SKM-1 (cell line): ENCODE data around the gene POU3F3.

ENCODE experiments used
- DNase-seq: peaks from one replicate; lab custom pipeline; 2025; ENCODE audit not compliant: unreplicated experiment; lab: John Stamatoyannopoulos, UW

The POU3F3 gene

GRCh38 chr2:104853534-104854497, at the start of gene POU3F3:
Gene POU3F3 (plus strand): TSS chr2:104854115. CDS start chr2:104855511, 1,396 bp downstream.
- DNase-seq: no peak

- no peak for DNase-seq
These were observed 49.6 kb upstream of the POU3F3 start for GRCh38 chr2:104804148-104804890.

- no peak for DNase-seq
These were observed 41.6 kb upstream of the POU3F3 start for GRCh38 chr2:104812286-104812685.

GRCh38 chr2:104816143-104816542, 37.8 kb upstream of the POU3F3 start:
- no peak for DNase-seq

GRCh38 chr2:104818264-104818663, 35.7 kb upstream of the POU3F3 start:
- no peak for DNase-seq

GRCh38 chr2:104820126-104820525, 33.8 kb upstream of the POU3F3 start:
- no peak for DNase-seq

GRCh38 chr2:104825124-104825865, 28.6 kb upstream of the POU3F3 start:
- no peak for DNase-seq

- DNase-seq: no peak
These were observed 27.9 kb upstream of the POU3F3 start for GRCh38 chr2:104826016-104826415.

GRCh38 chr2:104831742-104832141, 22.2 kb upstream of the POU3F3 start:
- DNase-seq: no peak

GRCh38 chr2:104834431-104835153, 19.3 kb upstream of the POU3F3 start:
- DNase-seq: no peak

GRCh38 chr2:104836265-104836664, 17.6 kb upstream of the POU3F3 start:
- no peak for DNase-seq

GRCh38 chr2:104836841-104837240, 17.1 kb upstream of the POU3F3 start:
- no peak for DNase-seq

GRCh38 chr2:104840156-104840555, 13.8 kb upstream of the POU3F3 start:
- DNase-seq: no peak

GRCh38 chr2:104840893-104841585, 12.9 kb upstream of the POU3F3 start:
- DNase-seq: no peak

- no peak for DNase-seq
These were observed 12.2 kb upstream of the POU3F3 start for GRCh38 chr2:104841744-104842143.

- DNase-seq: no peak
These were observed 8.9 kb upstream of the POU3F3 start for GRCh38 chr2:104844807-104845551.

GRCh38 chr2:104845552-104845931, 8.4 kb upstream of the POU3F3 start:
- DNase-seq: no peak

- DNase-seq: no peak
These were observed 7.7 kb upstream of the POU3F3 start for GRCh38 chr2:104845946-104846785.
